ENCODE measurements around the gene NEAT1.
"Not testable (repeated sequence)": the region's sequence is repeated elsewhere in the genome, so short reads cannot be mapped to it uniquely, and the experiment has no call there.

Gene NEAT1

DNA sequence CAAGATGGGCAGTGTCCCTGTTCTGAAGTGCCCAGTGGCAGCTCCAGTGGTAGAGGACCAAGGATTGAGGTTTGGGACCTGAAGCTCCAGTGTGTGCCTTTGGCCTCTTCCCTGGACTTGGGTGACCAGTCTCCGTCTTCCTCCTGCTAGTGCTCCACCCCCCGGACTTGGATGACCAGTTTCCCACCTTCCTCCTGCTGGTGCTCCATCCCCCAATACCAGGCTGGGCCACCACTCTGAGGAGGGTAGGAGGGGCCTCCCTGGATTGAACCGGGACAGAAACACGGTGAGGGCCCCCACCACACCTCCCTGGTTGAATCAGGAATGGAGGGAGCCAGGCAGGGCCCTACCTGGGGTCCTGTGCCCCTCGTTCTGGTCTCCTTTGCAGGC is 10.9 kb upstream of the NEAT1 start:
- TF ChIP-seq, protein P1, sequence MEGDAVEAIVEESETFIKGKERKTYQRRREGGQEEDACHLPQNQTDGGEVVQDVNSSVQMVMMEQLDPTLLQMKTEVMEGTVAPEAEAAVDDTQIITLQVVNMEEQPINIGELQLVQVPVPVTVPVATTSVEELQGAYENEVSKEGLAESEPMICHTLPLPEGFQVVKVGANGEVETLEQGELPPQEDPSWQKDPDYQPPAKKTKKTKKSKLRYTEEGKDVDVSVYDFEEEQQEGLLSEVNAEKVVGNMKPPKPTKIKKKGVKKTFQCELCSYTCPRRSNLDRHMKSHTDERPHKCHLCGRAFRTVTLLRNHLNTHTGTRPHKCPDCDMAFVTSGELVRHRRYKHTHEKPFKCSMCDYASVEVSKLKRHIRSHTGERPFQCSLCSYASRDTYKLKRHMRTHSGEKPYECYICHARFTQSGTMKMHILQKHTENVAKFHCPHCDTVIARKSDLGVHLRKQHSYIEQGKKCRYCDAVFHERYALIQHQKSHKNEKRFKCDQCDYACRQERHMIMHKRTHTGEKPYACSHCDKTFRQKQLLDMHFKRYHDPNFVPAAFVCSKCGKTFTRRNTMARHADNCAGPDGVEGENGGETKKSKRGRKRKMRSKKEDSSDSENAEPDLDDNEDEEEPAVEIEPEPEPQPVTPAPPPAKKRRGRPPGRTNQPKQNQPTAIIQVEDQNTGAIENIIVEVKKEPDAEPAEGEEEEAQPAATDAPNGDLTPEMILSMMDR (IDR thresholded peaks at IDR 0.05; ENCODE audit: extremely low read depth, missing control alignments), result no peak
- DNase-seq (ENCODE audit: low spot score), result no peak

DNA sequence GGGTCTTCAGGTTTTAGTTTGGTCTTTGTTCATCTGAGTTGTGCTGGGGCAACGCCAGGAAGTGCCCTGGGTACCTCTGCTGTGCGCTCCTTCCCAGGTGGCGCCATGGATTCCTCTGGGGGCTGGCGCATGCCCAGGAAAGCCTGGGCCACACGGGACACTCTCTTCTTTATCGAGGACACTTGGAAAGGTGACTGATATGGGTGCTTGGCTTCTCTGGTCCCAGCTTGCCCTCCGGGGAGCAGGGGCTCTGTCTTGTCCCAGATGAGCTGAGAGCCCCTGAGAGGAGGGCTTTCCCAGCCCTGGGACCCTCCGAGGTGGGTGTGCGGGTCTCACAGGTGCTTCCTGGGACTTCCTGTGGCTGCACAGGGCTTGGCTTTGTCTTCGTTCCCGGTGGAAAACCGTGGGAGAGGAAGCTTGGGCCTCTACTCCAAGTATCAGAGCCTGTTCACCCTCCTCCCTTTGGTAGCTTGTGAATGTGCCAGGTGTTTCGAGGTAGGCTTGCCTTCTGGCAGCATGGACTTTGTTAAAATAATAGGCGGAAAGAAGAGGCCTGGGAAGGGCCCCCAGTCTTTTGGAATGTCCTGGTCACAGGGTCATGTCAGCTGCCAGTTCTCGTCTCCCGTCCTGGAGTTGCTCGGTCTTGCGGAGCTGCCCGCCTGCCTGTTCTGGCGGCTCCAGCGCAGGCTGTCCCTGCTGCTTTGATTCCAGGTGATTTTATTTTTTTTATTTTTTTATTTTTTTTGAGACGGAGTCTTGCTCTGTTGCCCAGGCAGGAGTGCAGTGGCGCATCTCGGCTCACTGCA is 10.1 kb upstream of the NEAT1 start:
- TF ChIP-seq, protein P1 (IDR thresholded peaks at IDR 0.05; ENCODE audit: extremely low read depth, missing control alignments), result no peak
- no peak for DNase-seq (ENCODE audit: low spot score)

DNA sequence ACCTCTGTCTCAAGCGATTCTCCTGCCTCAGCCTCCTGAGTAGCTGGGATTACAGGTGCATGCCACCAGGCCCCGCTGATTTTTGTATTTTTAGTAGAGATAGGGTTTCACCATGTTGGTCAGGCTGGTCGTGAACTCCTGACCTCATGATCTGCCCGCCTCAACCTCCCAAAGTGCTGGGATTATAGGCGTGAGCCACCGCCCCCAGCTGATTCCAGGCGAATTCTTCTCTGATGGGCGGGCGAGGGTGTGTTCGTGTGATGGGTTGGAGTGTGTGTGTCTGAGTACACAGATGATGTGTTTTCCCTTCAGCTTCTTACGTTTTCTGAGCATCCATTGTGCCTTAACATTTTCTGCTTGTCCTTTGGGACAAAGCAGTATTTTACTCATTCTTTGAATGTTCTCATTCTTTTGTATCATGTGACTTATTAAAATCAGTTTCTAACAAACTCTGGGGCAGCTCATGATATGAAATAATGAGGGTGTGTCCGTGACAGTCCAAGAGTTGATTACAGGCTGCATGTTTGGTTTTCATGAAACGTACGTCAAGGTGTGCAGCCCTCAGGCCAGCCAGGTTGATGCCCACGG is 9.4 kb upstream of the NEAT1 start:
- not testable (repeated sequence) for DNase-seq (ENCODE audit: low spot score)

DNA sequence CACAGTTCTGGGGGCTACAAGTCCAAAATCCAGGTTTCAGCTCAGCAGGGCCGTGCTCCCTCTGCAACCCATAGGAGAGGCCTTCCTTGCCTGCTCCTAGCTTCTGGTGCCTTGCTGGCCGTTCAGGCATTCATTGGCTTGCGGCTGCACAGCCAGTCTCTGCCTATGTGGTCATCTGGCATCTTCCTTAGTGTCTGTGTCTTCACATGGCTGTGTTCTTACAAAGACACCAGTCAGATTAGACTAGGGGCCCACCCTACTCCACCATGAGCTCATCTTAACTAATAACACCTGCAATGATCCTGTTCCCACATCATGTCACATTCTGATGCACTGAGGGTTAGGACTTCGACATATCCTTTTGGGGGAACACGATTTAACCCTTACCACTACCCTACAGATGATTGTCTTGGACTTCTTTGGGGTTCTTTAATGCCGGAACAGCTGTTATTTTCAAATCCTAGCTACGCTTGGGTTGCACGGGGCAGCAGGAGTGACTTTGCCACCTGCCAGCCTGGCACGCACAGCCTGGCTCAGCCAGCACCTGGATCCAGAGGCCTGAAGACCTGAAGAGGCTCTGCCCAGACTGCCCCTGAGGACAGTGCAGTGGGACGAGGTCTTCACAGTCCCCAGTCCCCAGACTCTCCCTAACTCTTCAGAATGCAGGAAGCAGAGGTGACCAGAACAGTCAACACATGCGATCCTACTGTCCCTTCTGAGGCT is 7.7 kb upstream of the NEAT1 start:
- DNase-seq (ENCODE audit: low spot score), result peak; percentile 12
- TF ChIP-seq, protein P1 (IDR thresholded peaks at IDR 0.05; ENCODE audit: extremely low read depth, missing control alignments), result no peak

DNA sequence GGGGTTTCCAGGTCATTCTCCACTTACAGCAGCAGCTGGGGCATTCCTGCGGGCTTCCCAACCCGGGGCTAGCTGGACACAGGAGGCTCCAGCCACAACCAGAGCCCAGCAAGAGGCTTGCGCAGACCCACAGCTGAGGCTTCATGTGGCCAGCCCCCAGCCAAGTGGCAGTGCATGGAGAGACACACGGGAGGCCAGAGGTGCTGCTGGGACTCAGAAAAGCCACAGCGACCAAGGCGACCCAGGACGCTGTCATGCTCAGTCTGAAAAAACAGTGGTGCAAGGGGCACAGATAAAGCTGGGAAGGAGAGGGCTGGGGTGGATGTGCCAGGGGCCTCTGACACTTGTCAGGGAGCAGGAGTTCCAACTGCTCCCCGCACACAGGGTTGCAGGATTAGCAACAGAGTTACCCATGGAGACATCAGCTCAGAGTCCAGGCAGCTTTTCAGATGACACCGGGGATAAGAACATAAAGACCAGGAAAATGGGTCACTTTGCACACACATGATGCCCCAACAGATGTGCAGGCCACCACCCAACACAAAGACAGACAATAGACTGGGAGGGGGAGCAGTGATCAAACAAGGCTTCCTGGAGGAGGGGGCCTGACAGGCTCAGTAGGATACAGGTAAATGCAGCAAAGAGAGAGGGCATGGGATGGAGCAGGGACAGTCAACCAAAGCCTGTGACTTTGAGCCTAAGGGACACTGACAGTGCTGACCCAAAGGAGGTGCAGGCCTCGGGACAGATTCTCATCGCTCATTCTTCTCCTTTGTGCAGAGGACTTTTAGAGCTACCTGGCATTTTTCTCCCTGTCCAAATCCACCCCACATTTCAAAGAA is 6.9 kb upstream of the NEAT1 start:
- TF ChIP-seq, protein P1 (IDR thresholded peaks at IDR 0.05; ENCODE audit: extremely low read depth, missing control alignments), result no peak
- DNase-seq (ENCODE audit: low spot score), result peak; percentile 21

DNA sequence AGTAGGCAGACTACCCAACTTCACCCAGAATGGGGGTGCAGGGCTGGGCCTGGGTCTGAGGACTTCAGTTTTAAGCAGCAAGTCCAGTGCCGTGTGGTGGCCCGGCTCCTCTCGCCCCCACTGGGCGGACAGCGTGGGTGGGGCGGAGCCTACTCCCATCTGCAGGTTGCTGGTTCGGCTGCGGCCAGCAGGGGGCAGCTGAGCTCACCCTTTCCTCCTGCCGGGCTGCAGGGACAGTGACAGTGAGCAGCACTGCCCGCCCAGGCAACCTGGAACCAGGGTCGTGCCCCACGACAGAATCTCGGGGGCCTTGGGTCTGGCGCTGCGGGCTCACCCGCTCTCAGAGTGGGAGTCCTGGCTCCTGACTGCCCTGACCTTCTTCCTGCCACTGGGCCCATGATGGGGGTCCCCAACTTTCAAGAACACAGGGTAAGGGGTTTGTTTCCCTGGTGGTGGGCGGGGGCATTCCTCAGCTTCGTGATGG is 6.2 kb upstream of the NEAT1 start:
- DNase-seq (ENCODE audit: low spot score), result peak; percentile 90
- TF ChIP-seq, protein P1 (IDR thresholded peaks at IDR 0.05; ENCODE audit: extremely low read depth, missing control alignments), result peak; percentile 96
